Dedifferentiated amniotic fluid mesenchymal stem cell (primary cell): ENCODE data around the gene TLCD2.
"Not testable (repeated sequence)": the region's sequence is repeated elsewhere in the genome, so short reads cannot be mapped to it uniquely, and the experiment has no call there.

Experiments used
- DNase-seq: peaks from one replicate; pipeline ENCODE4 v3.0.0-alpha.2; 2016; ENCODE audit errors: extremely low spot score

Gene TLCD2, protein sequence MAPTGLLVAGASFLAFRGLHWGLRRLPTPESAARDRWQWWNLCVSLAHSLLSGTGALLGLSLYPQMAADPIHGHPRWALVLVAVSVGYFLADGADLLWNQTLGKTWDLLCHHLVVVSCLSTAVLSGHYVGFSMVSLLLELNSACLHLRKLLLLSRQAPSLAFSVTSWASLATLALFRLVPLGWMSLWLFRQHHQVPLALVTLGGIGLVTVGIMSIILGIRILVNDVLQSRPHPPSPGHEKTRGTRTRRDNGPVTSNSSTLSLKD

DNA sequence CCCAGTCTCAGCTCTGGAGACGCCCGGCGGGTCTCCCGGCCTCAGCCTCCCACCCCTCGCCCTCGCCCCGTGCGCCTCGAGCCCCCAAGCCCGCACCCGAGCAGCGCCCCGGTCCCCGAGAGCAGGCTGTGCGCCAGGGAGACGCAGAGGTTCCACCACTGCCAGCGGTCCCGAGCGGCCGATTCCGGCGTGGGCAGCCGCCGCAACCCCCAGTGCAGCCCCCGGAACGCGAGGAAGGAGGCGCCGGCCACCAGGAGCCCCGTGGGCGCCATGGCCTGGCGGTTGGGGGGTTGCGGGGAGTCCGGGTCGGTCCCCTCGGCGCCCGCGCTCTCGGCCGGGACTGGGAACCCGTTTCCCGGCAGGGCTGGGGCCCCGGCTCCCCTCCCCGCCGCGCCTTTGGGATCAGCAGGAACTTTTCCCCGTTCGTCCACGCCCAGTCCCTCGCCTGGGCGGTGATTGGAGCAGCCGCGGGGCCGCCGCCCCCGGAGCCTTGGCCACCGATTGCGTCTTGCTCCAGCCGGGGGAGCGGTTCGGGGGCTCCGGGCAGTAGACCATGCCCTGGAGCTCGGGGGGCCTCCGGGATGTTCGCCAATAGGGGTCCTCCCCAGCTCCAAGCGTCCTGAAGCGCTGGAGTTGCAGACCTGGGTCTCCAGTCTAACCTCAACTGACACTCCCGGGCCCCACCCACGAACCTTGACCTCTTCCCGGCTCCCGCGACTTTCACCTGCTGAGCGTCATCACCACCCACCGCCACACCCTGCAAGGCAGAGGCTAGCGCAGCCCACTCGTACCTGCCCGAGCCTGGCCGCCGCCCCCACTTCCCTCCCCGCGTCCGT, at the start of gene TLCD2:
TLCD2 (minus strand) TSS at position 407 of the 836 bp plus-strand sequence; CDS start at position 272, 135 bp downstream.
- DNase-seq, result peak; percentile 69

DNA sequence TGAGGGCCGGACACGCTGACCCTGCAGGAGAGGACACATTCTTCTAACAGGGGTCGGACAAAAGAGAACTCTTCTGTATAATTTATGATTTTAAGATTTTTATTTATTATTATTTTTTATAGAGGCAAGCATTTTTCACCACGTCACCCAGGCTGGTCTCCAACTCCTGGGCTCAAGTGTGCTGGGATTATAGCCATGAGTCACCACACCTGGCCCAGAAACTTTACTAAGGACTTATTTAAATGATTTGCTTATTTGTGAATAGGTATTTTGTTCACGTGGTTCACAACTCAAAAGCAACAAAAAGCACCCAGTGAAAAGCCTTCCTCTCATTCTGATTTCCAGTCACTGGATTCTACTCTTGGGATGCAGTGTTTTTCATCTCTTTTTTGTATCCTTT, 49.4 kb upstream of the TLCD2 start:
- no peak for DNase-seq

DNA sequence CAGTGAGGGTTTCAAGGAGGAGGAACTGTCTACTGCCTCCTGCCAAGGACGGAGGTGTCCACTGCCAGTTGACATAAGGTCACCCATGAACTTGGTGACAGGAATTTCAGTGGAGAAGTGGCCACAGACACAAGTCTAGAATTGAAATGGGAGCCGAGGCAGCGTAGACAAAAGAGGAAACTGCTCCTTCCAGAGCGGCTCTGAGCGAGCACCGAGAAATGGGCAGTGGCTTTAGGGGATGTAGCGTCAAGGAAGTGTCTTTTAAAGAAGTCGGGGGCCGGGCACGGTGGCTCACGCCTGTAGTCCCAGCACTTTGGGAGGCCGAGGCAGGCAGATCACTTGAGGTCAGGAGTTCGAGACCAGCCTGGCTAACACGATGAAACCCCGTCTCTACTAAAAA, 48.6 kb upstream of the TLCD2 start:
- DNase-seq, result no peak

DNA sequence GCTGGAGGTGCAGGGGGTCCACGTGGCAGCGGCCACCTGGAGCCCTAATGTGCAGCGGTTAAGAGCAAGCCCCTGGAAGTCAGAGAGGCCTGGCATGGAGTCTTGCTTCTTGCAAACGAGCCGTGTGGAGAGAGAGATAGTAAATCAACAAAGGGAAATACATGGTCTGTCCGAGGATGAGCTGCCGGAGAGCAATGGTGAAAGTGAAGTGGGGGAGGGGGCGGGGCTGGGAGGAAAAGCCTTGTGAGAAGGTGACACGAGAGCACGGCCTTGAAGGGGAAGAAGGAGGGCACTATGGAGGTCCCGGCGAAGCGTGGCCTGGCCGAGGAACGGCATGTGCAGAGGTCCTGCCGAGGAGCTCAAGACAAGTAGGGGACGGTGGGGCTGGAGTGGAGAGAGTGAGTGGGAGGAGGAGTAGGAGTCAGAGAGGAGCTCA, 45.7 kb upstream of the TLCD2 start:
- DNase-seq, result no peak

DNA sequence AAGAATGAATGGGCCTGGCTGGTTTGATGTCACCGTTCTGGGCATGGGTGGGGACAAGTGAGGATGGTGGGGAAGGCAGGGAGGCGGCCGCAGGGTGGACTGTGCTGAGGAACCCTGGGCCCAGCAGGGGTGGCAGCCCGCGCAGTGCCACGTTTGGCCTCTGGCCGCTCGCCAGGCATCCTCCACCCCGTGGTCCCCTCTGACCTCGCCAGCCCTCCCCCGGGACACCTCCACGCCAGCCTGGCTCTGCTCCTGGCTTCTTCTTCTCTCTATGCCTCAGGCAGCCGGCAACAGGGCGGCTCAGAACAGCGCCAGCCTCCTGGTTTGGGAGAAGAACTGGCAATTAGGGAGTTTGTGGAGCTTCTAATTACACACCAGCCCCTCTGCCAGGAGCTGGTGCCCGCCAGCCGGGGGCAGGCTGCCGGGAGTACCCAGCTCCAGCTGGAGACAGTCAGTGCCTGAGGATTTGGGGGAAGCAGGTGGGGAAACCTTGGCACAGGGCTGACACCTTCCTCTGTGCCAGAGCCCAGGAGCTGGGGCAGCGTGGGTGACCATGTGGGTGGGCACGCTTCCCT, 45.2 kb upstream of the TLCD2 start:
- DNase-seq, result no peak

DNA sequence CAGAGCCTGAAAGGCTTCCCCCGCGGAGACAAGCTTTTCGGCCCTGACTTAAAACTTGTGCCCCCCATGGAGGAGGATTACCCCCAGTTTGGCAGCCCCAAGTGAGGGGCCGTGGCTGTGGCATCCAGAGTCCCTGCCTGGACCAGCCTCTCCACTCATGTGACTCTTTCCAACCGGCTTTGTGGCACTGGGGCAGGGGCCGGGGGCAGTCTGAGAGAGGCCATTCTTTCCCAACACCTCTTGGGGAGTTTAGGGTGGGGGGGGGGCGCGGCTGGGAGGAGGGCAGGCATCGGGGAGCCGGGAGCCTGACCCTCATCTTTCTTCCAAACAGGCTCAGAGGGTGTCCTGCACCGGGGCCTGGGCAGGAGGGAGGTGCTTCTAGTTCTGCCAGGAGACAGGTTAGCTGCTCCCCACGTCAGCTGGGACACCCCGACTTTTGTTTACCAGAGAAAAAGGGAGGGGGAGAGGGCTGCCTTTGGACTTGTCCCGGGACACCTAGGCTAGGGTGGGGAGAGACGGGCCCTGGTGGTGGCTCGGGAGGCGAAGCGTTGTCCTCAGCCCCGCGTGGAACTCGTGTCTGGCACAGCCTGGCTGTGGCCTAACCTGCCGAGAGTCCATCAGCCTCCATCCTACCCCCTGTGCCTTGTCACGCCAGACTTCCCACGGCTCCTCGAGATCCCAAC, 44.4 kb upstream of the TLCD2 start:
- DNase-seq, result no peak

DNA sequence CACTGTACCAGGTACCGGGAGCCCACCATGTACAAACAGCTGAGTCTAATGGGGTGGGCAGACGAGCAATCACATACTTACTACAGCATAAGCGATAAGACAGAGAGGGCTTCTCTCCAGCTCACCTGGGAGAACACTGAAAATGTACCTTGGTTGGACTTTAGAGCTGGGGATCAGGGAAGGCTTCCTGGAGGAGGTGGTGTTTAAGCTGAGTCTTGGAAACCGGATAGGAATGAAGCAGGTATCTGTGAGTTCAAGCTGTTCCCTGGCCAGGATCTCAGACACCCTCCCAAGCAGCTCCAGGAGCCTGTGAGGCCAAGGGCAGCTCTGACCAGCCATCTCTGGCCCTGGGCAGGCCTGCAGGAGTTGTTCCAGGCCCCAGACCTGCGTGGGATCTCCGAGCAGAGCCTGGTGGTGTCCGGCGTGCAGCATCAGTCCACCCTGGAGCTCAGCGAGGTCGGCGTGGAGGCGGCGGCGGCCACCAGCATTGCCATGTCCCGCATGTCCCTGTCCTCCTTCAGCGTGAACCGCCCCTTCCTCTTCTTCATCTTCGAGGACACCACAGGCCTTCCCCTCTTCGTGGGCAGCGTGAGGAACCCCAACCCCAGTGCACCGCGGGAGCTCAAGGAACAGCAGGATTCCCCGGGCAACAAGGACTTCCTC, 43.7 kb upstream of the TLCD2 start:
- DNase-seq, result no peak

DNA sequence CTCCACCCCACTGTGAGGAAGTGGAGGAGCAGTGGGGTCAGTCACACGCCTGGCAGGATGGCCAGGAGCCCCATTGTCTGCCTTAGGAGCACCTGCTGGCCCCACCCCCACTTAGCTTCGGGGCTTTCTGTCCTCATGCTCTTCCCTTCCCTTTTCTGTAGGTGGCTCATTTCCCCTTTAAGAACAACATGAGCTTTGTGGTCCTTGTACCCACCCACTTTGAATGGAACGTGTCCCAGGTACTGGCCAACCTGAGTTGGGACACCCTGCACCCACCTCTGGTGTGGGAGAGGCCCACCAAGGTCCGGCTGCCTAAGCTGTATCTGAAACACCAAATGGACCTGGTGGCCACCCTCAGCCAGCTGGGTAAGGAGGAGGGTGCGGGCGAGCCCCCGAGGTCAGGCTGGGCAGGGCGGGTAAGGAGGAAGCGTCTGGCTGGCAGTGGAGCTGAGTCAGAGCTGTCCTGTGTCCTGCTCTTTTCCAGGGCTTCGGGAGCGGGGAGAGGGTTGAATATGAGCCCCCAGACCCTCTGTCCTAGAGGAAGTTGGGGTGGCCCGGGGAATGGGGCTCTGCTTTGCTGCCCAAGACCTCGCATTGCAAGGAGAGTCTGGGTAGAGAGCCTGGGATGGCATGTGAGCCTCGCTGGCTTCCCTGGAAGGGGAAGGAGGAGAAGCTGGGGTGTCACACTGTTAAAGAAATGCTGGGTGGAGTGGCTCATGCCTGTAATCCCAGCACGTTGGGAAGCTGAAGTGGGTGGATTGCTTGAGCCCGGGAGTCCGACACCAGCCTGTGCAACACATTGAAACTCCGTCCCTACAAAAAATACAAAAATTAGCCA, 42.5 kb upstream of the TLCD2 start:
- no peak for DNase-seq

DNA sequence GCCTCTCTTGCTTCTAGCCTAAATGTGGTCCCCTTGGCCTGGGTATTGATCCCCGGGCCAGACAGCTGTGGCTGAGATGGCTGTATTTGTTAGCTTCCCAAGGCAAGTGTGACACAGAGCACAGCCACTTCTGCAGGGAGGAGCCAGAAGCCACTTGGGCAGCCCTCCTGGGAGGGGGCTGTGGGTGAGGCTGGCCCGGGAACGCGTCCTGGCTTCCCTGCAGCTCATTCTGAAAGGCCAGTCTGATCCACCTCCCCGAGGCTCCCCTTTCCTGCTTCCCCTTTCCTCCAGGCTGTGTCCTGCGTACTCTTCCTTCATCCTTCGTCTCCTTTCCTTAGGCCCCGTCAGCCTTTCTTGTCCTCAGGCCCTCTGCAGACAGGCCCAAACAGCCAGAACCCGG, 40.5 kb upstream of the TLCD2 start:
- no peak for DNase-seq

DNA sequence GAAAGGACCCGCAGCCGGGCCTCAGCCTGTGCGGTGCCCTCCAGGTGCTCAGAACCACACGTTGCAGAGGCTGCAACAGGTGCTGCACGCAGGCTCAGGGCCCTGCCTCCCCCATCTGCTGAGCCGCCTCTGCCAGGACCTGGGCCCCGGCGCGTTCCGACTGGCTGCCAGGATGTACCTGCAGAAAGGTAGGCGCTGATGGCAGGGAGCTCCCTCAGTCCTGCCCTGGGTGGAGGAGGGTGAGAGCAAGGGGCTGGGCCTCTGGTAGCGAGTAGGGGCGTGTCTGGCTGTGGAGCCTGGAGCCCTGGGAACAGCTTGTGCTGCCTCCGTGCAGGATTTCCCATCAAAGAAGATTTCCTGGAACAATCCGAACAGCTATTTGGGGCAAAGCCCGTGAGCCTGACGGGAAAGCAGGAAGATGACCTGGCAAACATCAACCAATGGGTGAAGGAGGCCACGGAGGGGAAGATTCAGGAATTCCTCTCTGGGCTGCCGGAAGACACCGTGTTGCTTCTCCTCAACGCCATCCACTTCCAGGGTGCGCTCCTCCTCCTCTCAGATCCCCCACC, 36.9 kb upstream of the TLCD2 start:
- no peak for DNase-seq

DNA sequence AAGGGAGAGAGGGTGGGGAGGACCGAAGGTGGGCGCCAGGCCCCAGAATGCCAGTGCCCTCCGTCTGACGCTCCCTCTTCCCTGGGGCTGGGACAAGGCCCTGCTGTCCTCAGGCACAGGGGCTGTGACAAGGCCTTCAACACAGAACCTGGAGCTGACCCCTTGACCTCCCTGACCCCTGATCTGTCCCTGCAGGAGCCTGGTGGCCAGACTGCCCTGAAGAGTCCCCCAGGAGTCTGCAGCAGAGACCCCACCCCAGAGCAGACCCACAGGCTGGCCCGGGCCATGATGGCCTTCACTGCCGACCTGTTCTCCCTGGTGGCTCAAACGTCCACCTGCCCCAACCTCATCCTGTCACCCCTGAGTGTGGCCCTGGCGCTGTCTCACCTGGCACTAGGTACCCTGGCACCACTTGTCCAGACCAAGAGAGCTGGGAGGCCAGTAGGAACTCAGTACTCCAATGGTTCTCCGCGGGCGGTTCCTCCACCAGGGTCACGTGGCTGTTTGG, 35.4 kb upstream of the TLCD2 start:
- no peak for DNase-seq

DNA sequence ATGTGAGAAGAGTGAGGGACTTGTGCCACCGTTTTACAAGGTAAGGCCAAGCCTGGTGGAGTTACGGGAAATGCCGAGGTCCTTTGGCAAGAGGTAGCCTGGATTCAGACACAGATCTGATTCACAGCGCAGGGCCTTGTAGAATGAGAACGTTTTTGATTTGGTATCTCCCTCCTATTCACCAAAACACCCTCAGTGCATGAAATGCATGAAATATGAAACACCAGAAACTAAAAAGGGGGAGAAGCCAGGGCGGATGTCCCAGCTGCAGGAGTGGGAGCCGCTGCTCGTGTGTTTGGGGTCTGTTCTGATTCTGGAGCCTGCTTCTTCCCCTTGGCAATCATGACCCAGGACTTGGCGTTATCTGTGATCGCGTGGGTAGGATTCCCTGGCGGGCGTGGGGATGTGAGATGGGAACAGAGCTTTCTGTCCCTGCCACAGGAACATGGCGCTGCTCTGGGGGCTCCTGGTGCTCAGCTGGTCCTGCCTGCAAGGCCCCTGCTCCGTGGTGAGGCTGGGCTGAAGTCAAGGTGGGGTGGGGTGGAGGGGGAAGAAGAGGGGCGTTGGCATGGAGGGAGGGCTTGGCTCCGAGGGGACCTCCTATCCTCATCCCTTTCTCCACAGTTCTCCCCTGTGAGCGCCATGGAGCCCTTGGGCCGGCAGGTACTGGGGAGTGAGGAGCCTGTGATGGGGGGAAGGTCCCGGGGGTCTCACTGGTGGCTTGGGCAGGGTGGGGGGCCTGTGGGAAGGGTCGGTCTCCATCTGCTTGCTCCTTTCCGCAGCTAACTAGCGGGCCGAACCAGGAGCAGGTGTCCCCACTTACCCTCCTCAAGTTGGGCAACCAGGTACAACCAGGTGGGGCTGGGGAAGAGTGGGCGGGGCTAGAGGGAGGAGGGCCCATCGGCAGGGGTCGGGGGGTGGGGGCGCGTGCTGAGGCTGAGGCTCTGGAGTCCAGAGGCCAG, 34.7 kb upstream of the TLCD2 start:
- no peak for DNase-seq

DNA sequence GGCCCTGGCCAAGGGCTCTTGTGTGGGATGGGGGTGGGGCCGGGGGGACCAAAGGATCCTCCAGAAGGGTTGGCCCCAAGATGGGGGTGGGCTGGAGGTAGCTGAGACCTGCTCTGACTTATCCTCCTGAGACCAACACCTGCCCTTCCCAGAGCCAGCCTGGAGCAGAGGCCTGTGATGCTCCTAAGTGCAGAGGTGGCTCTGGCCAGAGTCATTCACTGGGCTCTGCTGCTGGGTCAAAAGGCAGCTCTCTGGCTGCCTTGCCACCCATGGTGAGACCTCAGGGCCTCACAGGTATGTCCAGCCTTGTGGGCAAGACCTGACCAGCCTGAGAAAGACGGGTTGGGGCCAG, 32.9 kb upstream of the TLCD2 start:
- no peak for DNase-seq

DNA sequence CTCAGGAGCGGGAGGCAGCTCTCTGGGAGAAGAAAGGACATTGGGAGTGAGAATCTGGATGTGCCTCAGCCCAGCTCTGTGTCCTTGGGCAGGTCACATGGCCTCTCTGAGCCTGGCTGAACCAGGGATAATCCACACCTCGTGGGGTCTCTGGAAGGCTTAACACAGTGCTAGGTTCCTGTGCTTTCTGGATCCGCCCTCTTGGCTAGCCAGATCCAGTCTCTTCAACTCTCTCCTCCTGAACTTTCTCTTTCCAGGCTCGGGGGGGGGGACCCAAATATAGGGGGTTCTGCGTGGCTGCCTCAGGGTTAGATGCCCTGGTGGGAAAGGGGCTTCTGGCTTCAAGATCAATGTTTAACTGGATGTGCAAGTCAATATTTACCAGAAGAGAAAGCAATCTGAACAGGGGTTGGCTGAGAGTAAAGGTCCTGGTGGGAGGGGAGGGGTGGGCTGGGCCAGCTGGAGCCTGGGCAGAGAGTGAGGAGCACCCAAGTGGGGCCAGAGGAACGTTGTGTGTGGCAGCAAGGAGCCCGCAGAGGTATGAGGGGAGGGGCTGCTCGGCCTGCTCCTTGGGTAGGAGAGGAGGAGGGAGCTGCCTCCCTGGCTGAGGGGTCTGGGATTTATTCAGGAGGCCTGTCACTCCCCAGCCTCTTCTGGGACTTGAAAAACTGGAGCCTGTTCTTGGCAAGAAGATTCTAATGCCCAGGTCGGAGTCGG, 32.4 kb upstream of the TLCD2 start, which contains the start of gene SERPINF2:
SERPINF2 (plus strand) TSS at position 501 of the 717 bp plus-strand sequence. CDS start 2,125 bp downstream, outside the sequence.
- no peak for DNase-seq

DNA sequence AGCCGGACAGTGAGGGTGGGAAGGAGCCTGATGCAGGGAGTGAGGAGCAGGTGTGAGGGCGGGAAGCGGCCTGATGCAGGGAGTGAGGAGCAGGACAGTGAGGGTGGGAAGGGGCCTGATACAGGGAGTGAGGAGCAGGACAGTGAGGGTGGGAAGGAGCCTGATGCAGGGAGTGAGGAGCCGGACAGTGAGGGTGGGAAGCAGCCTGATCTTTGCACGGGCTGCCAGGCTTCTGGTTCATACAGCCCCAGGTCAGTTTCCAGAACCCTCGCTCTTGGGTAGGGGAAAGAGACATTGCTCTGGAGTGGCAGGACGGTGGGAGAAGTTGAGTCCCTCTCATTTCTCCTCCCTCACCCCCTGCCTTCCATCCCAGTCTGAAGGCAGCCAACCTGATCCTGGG, 31.7 kb upstream of the TLCD2 start:
- not testable (repeated sequence) for DNase-seq

DNA sequence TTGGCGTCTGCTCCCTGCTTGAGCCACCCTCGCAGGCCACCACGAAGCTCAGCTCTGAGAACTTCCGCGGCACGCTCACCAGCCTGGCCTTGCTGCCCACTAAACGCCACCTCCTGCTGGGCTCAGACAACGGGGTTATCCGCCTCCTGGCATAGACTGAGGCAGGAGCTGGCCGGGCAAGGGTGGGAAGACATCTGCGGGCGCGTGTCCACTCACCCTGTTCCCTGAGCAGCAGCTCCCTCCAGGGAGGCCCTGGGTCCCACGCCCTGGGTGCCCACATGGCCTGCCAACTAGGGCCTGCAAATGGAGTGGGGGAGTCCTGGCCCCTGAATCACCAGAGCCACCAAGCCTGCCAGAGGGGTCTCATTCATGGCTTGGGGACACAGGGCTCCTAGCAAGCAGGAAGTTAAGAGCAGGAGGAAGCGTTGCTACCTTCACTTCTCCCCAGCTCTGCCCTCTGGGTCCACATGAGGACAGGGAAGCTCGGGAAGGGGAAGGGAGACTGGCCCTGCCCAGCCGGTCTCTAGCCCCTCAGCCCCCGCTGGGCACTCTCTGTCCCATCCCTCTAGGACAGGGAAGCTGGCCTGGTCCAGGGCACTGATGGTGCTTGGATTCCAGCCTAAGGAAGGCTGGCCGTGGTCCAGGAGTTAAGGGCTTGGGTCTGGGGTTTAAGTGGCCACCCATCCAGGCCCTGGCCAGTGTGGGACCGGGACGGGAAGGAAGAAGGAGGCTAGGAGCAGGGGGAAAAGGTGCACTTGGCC, 27.5 kb upstream of the TLCD2 start:
- no peak for DNase-seq
